NCI-H1436 (cell line): ENCODE data around the gene RFXANK.
A peak's percentile ranks its signal among the peaks of the same experiment; 100 is the strongest.
"Not testable (repeated sequence)": the region's sequence is repeated elsewhere in the genome, so short reads cannot be mapped to it uniquely, and the experiment has no call there.

Source experiments
- DNase-seq: peaks from one replicate; lab custom pipeline; 2025; lab: John Stamatoyannopoulos, UW

The RFXANK gene

GRCh38 chr19:19170053-19170872 is 21.8 kb upstream of the RFXANK start, which contains the start of gene MEF2B:
Gene MEF2B (minus strand): TSS chr19:19170263. CDS start chr19:19150735, 19,528 bp downstream.
- DNase-seq = peak; percentile 89

GRCh38 chr19:19170873-19171672 is 21.0 kb upstream of the RFXANK start:
- no peak for DNase-seq

DNA sequence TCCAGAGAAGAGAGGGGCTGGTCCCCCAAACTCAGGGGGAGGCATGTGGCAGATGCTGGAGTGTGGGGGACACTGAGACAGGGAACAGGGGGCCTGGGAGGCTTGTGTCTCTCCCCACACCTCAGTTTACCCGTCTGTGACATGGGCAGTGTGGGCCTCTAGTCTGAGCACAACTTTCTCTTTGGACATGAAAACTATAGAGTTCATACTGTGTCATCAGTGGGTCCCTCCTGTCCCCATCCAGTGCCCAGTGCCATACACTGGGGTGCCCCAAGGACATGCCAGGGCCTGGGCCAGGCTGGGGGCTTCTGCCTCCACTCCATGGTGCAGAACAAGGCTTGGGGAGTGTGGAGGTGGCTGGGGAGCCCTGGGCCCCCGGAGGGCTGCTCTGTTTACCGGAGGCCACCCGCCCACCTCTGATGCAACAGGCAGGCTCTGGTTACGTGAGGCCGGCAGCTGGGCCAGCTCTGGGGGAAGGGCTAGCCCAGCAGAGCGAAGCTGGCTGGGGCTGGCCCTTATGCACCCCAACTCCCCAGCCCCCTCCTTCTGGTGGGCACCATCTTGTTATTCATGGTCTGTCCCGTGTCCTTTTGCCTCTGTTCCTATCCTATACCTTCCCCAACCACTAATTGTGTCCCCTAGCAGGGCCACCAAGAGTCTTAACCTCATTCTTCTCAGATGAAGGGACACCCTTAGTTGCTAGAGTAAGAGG is 20.1 kb upstream of the RFXANK start:
- peak; percentile 5 for DNase-seq

GRCh38 chr19:19173243-19173642 is 18.8 kb upstream of the RFXANK start:
- DNase-seq = not testable (repeated sequence)

DNA sequence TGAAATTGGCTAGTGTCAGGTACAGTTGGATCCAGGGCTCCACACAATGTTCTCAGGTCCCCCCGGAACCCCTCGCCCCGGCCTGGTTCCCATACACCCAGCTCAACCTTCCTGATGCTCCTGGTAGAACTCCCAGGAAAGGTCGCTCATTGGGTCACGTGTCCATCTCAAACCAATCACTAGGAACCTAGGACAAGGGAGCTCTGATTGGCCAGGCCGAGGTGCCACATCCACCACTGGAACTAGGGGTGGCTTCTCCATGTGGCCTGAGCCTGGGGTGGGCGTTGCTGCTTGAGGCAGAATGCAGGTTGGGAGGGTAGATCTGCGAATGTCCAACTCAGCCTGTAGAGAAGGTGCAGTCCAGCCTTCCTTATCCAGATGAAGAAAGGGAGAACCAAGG is 15.1 kb upstream of the RFXANK start:
- DNase-seq = no peak

DNA sequence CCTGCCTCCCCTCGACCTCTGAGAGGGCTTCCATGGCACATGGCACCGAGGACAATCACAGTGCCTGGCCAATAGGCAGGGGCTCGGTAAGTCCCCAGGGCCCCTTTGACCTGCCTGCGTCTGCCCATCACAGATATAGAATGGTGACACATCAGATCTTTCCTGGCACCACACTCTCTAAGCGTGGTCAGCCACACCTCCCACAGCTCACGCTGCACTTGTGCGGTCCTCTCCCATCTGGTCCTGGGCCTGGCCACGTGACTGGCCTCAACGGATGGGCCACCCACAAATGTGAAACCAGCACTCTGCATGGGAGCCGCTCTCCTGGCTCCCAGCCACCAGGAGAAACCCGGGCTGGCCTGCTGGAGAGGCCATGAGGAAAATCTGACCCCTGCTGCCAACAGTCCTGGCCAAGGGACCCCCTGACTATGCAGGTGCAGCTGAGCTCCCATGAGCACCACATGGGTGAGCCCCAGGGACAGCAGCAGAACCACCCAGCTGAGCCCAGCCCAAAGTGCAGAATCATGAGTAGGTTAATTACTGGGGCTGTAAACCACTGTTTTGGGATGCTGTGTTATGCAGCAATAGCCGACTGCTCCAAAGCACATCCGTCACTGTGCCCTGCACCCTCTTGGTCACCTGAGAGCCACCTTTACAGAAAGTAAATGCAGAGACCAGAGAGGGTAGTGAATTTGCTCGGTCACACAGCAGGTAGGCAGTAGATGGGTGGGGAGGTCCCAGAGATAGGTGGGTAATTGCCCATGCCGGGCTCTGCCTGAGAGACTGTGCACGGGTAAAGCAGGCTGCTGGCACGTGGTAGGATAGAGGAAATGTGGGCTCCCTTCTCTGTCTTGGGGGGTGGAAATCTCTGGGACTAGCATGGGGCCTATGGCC is 12.3 kb upstream of the RFXANK start:
- DNase-seq = no peak

- no peak for DNase-seq
Measured at GRCh38 chr19:19181488-19181998, 10.5 kb upstream of the RFXANK start.

DNA sequence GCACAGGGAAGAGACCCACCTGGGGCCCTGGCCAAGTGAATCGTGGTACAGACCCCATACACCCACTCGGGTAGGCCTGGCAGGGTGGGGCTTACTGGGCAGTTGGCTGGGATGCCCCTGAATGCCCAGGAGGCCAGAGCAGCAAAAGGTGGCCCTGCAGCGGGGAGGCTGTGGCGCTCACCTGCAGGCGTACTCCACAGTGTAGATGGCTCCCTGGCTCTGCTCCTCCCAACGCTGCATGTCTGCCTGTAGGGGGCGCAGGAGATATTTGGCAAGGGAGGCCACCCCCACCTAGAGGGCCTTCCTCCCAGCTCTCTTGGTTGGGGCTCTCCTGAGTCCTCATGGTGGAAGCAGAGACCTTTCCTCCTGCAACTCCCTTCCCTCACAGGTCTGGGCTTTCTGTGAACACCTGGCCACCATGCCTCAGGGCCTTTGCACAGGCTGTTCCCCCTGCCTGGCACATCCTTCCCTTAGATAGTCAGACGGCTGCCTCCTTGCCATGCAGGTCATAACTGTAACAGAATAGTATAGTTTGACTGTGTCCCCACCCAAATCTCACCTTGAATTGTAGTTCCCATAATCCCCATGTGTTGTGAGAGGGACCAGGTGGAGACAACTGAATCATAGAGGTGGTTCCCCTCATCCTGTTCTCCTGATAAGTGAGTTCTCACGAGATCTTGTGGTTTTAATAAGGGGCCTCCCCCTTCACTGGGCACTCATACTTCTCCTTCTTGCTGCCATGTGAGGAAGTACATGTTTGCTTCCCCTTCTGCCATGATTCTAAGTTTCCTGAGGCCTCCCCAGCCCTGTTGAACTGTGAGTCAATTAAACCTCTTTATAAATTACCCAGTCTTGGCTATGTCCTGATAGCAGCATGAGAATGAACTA is 6.0 kb upstream of the RFXANK start:
- peak; percentile 30 for DNase-seq

GRCh38 chr19:19186742-19187141 is 5.3 kb upstream of the RFXANK start:
- DNase-seq = no peak

DNA sequence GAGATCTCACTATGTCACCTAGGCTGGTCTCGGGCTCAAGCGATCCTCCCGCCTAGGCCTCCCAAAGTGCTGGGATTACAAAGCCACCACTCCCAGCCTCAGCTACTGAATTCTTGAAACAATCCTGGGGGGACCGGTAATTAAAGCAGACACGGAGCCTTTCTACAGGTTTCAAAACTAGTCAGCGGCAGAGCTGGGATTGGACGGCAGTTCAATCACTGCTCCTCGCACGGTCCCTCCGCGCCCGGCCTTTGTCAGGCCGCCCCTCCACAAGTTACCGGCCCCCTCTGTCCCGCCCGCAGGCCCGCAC is 335 bp upstream of the RFXANK start:
- no peak for DNase-seq

DNA sequence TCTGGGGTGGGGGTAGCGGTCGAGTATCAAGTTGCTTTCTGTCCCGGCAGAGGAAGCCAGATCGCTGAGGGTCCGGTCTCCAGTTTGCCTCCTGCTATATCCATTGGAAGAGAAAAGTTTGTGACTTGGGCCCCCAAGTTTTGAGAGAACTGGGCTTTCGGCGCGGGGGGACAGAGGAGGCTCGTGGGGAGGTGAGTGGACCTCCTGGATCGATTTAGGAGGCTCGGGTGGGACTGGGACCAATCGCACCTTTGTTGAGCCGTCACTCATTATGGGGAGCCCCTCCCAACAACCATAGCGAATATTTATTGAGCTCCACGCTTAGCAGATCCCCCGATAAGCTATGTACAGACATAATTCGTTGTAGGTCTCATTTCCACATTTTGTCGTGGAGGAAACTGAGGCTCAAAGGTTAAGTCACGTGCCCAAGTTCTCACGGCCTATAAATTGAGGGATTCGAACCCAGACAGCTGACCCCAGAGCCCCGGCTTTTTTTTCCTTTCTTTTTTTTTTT is 909 bp downstream of the RFXANK start:
- DNase-seq = no peak

GRCh38 chr19:19193926-19194325 is 1.9 kb downstream of the RFXANK start:
- DNase-seq = no peak

- no peak for DNase-seq
Measured at GRCh38 chr19:19201697-19202630, 9.9 kb downstream of the RFXANK start.

GRCh38 chr19:19202707-19203011 is 10.6 kb downstream of the RFXANK start:
- DNase-seq = no peak

DNA sequence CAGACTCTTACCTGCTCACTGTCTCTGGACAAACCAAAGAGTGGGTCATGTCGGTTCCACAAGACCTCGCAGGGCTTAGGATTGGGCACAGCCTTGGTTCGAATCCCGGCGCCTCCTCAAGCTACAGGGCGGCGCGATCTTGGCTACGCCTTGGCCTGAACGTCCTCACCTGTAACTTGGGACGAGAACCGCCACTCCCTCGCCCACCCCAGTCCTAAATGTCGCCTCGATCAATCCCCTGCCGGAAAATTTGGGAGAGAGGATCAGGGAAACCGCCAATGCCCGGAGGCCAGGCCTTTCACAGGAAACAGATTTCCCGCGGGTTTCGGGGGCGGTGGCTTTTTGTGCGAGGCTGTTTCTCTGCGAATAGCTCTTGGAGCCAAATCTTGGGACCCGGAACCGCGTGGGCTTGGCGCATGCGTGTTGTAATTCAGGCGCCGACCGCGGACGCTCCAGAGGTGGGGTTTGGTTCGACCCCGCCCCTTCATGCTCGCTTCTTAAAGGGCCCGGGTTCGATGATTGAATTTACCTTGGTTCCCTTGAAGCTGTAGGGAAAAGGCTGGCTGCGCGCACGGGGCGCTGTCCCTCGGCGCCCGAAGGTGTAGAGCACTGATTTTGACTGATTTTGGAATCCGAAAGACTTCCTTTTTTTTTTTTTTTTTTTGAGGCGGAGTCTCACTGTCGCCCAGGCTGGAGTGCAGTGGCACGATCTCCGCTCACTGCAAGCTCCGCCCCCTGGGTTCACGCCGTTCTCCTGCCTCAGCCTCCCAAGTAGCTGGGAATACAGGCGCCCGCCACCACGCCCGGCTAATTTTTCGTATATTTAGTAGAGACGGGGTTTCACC is 11.2 kb downstream of the RFXANK start, which contains the start of gene NR2C2AP:
NR2C2AP (minus strand) TSS at position 403 of the 845 bp plus-strand sequence; CDS start at position 49, 354 bp downstream.
- DNase-seq = peak; percentile 88

DNA sequence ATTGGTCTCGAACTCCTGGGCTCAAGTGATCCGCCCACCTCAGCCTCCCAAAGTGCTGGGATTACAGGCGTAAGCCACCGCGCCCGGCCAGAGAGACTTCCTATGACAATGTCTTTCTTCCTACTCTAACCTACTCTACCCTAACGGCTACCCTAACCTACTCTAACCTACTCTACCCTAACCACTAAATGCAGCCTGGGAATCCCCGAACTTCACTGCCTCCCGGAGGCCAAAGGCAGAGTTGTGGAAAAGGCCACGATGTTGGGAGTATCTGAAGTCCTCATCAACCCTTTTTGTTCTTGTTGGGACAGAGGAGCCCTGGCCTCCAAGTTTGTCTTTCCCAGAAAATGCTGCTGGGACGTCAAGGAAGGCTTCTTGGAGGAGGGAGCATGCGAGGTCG is 12.1 kb downstream of the RFXANK start:
- DNase-seq = no peak

DNA sequence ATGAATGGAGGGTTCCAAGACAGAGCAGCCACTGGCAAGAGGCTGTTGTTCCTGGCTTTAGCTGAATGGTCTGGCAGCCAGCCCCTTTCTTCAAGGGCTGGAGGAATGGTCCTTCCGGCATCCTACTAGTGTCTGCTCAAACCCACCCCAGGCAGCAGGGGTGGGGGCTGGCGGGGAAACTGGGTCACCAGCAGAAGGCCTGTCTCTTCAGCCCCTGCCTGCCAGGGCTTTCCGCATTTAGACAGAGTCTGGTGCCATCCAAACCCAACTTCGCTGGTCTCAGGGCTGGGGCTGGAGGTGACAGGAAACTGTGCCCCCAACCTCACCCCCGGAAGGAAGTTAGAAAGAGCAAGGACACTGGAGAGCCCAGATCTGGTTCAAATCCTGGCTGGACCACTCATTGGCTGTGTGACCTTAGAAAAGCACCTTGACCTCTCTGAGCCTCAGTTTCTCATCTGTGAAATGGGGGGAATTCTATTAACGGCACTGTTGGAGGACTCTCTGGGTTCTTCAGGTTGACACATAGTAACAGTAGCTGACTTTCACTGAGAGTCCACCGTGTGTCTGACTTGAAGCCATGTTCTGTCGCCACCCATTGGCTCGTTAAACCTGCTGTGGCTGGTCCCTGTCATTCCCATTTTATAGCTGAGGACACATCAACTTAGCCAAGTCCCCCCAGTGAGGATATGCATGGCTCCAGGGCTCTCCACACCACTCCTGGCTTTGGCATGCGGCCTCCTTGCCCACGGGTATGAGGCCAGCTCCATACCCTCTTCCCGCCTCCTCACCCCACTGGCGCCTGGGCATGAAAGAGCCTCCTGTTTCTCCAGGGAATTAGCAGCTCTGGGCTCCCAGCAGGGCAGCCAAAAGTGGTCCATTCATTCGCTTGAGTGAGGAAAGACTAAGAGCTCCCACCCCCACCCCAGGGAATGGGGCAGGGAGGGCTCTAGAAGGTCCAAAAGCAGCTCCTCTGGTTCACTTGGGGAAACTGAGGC is 13.7 kb downstream of the RFXANK start:
- DNase-seq = no peak
